Inferior parietal cortex (tissue), 1 donor: ENCODE data around the gene NPEPPS.

Experiments used
- DNase-seq: peaks from one replicate; pipeline ENCODE4 v3.0.0-alpha.2; 2016; ENCODE audit errors: extremely low spot score

NPEPPS gene

DNA sequence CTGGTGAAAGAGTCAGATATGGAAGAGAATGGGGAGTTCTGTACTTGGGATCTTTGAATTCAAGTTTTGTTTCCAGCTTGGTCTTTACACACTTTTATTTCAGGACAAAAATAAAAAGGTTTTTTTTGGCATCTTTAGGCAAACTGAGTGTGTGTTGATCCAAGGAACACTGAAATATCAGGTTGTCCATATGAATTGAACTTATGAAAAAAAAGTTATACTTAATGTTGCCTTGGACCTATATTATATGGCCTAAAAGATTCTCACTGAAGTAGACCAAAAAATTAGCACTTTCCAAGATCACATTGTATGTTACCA, 133.7 kb downstream of the NPEPPS start:
- no peak for DNase-seq

GRCh38 chr17:47665655-47666054, 134.7 kb downstream of the NPEPPS start:
- DNase-seq, result no peak

- no peak for DNase-seq
Observed at GRCh38 chr17:47669081-47669480, 138.2 kb downstream of the NPEPPS start.

DNA sequence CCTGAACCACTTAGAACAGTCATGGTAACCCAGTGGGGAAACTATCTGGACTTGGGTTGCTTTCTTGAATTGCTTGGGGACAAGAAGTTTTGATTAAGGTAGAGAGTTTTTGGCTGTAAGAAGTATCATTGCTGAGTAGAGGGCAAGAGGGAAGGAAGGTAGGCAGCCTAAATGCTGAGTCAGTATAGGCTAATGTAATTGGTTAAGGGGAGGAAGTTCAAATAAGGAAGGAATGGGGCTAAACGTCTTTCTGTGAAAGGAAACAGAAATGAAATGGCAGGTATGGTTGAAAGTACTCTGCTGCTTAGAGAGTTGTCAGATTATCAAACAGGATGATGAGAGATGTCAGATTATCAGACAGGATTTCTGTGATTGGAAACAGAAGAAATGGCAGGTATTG, 139.2 kb downstream of the NPEPPS start:
- DNase-seq, result no peak
